Adrenal gland (tissue), 5 donors: ENCODE measurements around the gene MLANA.

ENCODE experiments used
- POLR2A ChIP-seq, 2 donors: fragments of 450-650 bp; IDR thresholded peaks; one replicate each; pipeline ENCODE4 v1.6.1; 2017; ENCODE audit warnings: antibody characterized with exemption in 2 of 2, mild to moderate bottlenecking in 2 of 2, moderate library complexity in 1 of 2
- TF ChIP-seq, protein P1 (sequence below), 6 experiments: fragments of 450-650 bp in 4 of 6; fragments of 200-600 bp in 2 of 6; sonication (generic) in 1 of 6; IDR thresholded peaks; 1 replicate in 5 of 6; 2 replicates in 1 of 6; pipeline versions ENCODE4 v1.5.1 to v1.8.0; 2016 to 2021; ENCODE audit warnings: antibody characterized with exemption in 6 of 6, mild to moderate bottlenecking in 2 of 6, moderate library complexity in 1 of 6
- donor health status: DM: no; HTN: no; CAD: no.

DNA sequence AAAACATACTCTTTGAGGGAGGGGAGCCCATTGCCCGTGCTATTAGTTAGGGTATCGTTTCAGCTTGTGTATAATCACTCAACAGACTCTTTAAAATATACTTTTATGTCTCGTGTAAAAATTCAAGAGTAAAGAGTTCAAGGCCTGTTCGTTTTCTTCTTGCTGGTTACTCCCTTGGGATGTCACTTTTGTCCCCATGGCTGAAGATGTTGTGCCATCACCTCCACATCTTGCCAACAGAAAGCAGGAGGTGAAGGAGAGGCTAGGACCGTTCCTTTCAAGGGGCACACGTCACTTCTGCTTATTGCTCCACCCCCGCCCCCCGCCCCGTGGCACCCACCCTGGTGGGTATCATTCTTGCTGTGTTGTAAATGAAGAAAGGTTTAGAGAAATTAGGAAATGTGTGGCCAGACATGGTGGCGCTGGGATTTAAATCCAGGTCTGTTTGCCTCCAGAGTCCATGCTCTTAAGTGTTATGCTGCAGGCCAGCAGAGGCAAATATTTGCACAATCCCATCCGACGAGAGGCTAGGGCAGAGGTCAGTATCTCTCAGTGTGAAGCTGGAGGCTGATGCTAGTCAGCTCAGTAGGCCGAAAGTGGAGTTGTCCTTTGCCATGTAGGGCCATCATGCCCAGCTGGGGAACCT lies 3.0 kb downstream of the MLANA start:
- no peak for TF ChIP-seq POLR2A (IDR thresholded peaks at IDR 0.05)
- TF ChIP-seq, protein P1, sequence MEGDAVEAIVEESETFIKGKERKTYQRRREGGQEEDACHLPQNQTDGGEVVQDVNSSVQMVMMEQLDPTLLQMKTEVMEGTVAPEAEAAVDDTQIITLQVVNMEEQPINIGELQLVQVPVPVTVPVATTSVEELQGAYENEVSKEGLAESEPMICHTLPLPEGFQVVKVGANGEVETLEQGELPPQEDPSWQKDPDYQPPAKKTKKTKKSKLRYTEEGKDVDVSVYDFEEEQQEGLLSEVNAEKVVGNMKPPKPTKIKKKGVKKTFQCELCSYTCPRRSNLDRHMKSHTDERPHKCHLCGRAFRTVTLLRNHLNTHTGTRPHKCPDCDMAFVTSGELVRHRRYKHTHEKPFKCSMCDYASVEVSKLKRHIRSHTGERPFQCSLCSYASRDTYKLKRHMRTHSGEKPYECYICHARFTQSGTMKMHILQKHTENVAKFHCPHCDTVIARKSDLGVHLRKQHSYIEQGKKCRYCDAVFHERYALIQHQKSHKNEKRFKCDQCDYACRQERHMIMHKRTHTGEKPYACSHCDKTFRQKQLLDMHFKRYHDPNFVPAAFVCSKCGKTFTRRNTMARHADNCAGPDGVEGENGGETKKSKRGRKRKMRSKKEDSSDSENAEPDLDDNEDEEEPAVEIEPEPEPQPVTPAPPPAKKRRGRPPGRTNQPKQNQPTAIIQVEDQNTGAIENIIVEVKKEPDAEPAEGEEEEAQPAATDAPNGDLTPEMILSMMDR (IDR thresholded peaks at IDR 0.05) = no peak
